T-cell (primary cell): Measurements from ENCODE around the gene IL21. TPM values are rescaled to one million over a fixed set of nuclear protein-coding genes. Genes with fewer than 3 reads are reported as not detected.
"Not testable (repeated sequence)": the region's sequence is repeated elsewhere in the genome, so short reads cannot be mapped to it uniquely, and the experiment has no call there.

Experiments used
- ATAC-seq, 4 experiments: fragments of 200-7000 bp in 3 of 4; fragments of 150-1000 bp in 1 of 4; cut with Tn5 transposase; replicated peaks in 1 of 4; 1 replicate in 3 of 4; 2 replicates in 1 of 4; pipeline ENCODE4 v1.10.0; 2021; ENCODE audit warnings: moderate library complexity in 3 of 4, mild to moderate bottlenecking in 2 of 4, moderate number of reproducible peaks in 1 of 4
- CTCF ChIA-PET, 2 donors: fragments of 300-600 bp; sonication (Branson Sonifier 250); formaldehyde crosslinking; loops; one replicate each; lab custom pipeline; 2022; ENCODE audit warnings: antibody characterized with exemption in 2 of 2; lab: Charles Lee
- POLR2A ChIA-PET, 2 donors: fragments of 300-600 bp; sonication (Branson Sonifier 250); formaldehyde crosslinking; loops; one replicate each; lab custom pipeline; 2022; ENCODE audit warnings: antibody characterized with exemption in 2 of 2; lab: Charles Lee
- DNase-seq, 35 experiments: peaks; one replicate each; pipeline versions ENCODE4 v3.0.0 to v3.0.0-alpha.2; 2013 to 2023
- H3K27ac ChIP-seq: one replicate; pipeline ENCODE4 v1.5.1; 2013; ENCODE audit warnings: low read length
- H3K27me3 ChIP-seq, 2 experiments: replicated peaks in 1 of 2; 1 replicate in 1 of 2; 2 replicates in 1 of 2; pipeline versions ENCODE4 v1.6.1 to v1.7.0; 2013; ENCODE audit warnings: low read length in 1 of 2, mixed read lengths in 1 of 2; ENCODE audit not compliant: control insufficient read depth in 2 of 2, insufficient read depth in 2 of 2; ENCODE audit errors: extremely low read depth in 1 of 2
- H3K36me3 ChIP-seq, 2 donors: 1 replicate in 1 of 2; 2 replicates in 1 of 2; pipeline versions ENCODE4 v1.6.1 to v1.7.0; 2013; ENCODE audit warnings: low read length in 1 of 2; ENCODE audit not compliant: control insufficient read depth in 2 of 2, insufficient read depth in 1 of 2; ENCODE audit errors: extremely low read depth in 1 of 2
- H3K4me1 ChIP-seq, 2 experiments: 1 replicate in 1 of 2; 2 replicates in 1 of 2; pipeline versions ENCODE4 v1.6.1 to v1.7.0; 2013; ENCODE audit warnings: low read length in 2 of 2, mixed read lengths in 1 of 2; ENCODE audit not compliant: insufficient read depth in 2 of 2, control insufficient read depth in 1 of 2; ENCODE audit errors: extremely low read depth in 1 of 2
- H3K4me3 ChIP-seq, 2 donors: 1 replicate in 1 of 2; 2 replicates in 1 of 2; pipeline versions ENCODE4 v1.5.1 to v1.7.0; 2013; ENCODE audit warnings: mild to moderate bottlenecking in 2 of 2, low read length in 1 of 2, moderate library complexity in 1 of 2; ENCODE audit not compliant: control insufficient read depth in 1 of 2; ENCODE audit errors: extremely low read depth in 1 of 2
- H3K9me3 ChIP-seq: 2 replicates; pipeline ENCODE4 v1.7.0; 2013
- H3K27ac Mint-ChIP-seq, 2 donors: one replicate each; pipeline ENCODE4 v1.8.0; 2020 to 2021; ENCODE audit warnings: mild to moderate bottlenecking in 2 of 2, mixed read lengths in 2 of 2
- H3K27me3 Mint-ChIP-seq, 2 donors: one replicate each; pipeline ENCODE4 v1.8.0; 2021 to 2022; ENCODE audit warnings: mixed read lengths in 2 of 2
- H3K36me3 Mint-ChIP-seq: one replicate; pipeline ENCODE4 v1.8.0; 2021; ENCODE audit warnings: mixed read lengths
- H3K4me1 Mint-ChIP-seq, 3 donors: one replicate each; pipeline ENCODE4 v1.8.0; 2020 to 2022; ENCODE audit warnings: mixed read lengths in 3 of 3, mild to moderate bottlenecking in 1 of 3
- H3K4me3 Mint-ChIP-seq, 3 donors: one replicate each; pipeline ENCODE4 v1.8.0; 2020 to 2022; ENCODE audit warnings: mild to moderate bottlenecking in 3 of 3, mixed read lengths in 3 of 3, moderate library complexity in 3 of 3
- H3K9me3 Mint-ChIP-seq, 3 donors: one replicate each; pipeline ENCODE4 v1.8.0; 2020 to 2022; ENCODE audit warnings: mixed read lengths in 3 of 3
- WGBS: methylation state at CpG from one replicate; pipeline ENCODE4 v1.1.5; 2013; ENCODE audit warnings: missing lambda C conversion rate; ENCODE audit not compliant: insufficient coverage; 5-methylcytosine and 5-hydroxymethylcytosine counted together
- total RNA-seq, 35 experiments: library from RNA in 6 of 35; stranded (reverse) in 6 of 35; fragments of 120-200 nt in 1 of 35; gene quantifications; one replicate each; pipeline versions ENCODE4 v1.2.1 to v1.2.4 and lab custom pipeline; 2013 to 2026

Gene IL21
- total RNA-seq, 5 donors from 2014 or later (not counting 1 experiment from before 2014, with no cell fraction given) = 0.20 to 0.70 TPM; not detected in 3

GRCh38 chr4:122576261-122577188 is 44.3 kb downstream of the IL21 start:
- peak overlapping the region in 1 of 3 donors; percentile 20 for H3K4me3 Mint-ChIP-seq
- H3K27me3 ChIP-seq = peaks cover 0 to 3% of the 10 kb centered on the region in 2 experiments

DNA sequence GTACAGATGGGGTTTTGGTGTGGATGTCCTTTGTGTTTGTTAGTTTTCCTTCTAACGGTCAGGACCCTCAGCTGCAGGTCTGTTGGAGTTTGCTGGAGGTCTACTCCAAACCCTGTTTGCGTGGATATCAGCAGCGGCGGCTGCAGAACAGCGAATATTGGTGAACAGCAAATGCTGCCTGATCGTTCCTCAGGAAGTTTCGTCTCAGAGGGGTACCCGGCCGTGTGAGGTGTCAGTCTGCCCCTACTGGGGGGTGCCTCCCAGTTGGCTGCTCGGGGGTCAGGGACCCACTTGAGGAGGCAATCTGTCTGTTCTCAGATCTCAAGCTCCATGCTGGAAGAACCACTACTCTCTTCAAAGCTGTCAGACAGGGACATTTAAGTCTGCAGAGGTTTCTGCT is 46.5 kb downstream of the IL21 start:
- H3K4me3 ChIP-seq, DNase-seq, ATAC-seq, H3K27me3 ChIP-seq, H3K9me3 Mint-ChIP-seq, H3K36me3 Mint-ChIP-seq, H3K9me3 ChIP-seq, H3K4me3 Mint-ChIP-seq, H3K36me3 ChIP-seq, H3K27ac ChIP-seq, CTCF ChIA-PET, H3K27me3 Mint-ChIP-seq, H3K27ac Mint-ChIP-seq: not testable (repeated sequence)
- POLR2A ChIA-PET = interaction anchor here in 1 of 2 donors (0.6 kb wide), 1 partner anchor 126 kb away, joined by 13 read pairs; no protein-coding TSS in a partner anchor
- peaks cover 20 to 28% of the 10 kb centered on the region in 2 experiments for H3K4me1 ChIP-seq
- over 99% methylated on average over 9 of the region's 10 CpGs for WGBS
- peaks cover 26 to 30% (median 29%) of the 10 kb centered on the region in 3 donors for H3K4me1 Mint-ChIP-seq

More at GRCh38 chr4:122576261-122577188, 44.3 kb downstream of the IL21 start:
- H3K27ac Mint-ChIP-seq = peak overlapping the region in 1 of 2 donors; percentile 61
- ATAC-seq (no peak), DNase-seq (peak in 11 of 35 experiments; percentile 2 to 73 (median 22))
- ChIA-PET POLR2A (no interaction called here), CTCF (interaction anchor here (1.0 to 3.7 kb wide), 6 partner anchors 38 to 1507 kb away, joined by 4 to 39 read pairs (median 6); no protein-coding TSS in a partner anchor)
- H3K4me1 Mint-ChIP-seq = peaks cover 30 to 40% (median 37%) of the 10 kb centered on the region in 3 donors
- peaks cover 0 to 3% of the 10 kb centered on the region in 2 donors for H3K27me3 Mint-ChIP-seq
- Histone ChIP-seq H3K36me3 (no peaks in the 10 kb centered on the region), H3K9me3 (no peaks in the 10 kb centered on the region), H3K27ac (no peak overlapping the region), H3K4me1 (peaks cover 22 to 43% of the 10 kb centered on the region in 2 experiments), H3K4me3 (no peak overlapping the region)
- no peaks in the 10 kb centered on the region for H3K9me3 Mint-ChIP-seq
- H3K36me3 Mint-ChIP-seq = no peaks in the 10 kb centered on the region
- WGBS = no CpG with 5 or more reads among the region's 5 CpGs

- no peaks in the 10 kb centered on the region for H3K27me3 Mint-ChIP-seq
- no peak overlapping the region for H3K4me3 ChIP-seq
- no peaks in the 10 kb centered on the region for H3K27me3 ChIP-seq
- H3K4me1 ChIP-seq = no peaks in the 10 kb centered on the region
- H3K9me3 ChIP-seq = no peaks in the 10 kb centered on the region
- H3K9me3 Mint-ChIP-seq = peaks cover 0 to 10% (median 7%) of the 10 kb centered on the region in 3 donors
- H3K27ac ChIP-seq = no peak overlapping the region
- CTCF ChIA-PET = no interaction called here
- peaks cover 0 to 4% (median 0%) of the 10 kb centered on the region in 3 donors for H3K4me1 Mint-ChIP-seq
- WGBS = no CpG with 5 or more reads among the region's 2 CpGs
- H3K36me3 ChIP-seq = no peaks in the 10 kb centered on the region
- H3K4me3 Mint-ChIP-seq = no peak overlapping the region
- POLR2A ChIA-PET = interaction anchor here in 1 of 2 donors (0.5 kb wide), 1 partner anchor 73 kb away, joined by 3 read pairs; no protein-coding TSS in a partner anchor
- no peaks in the 10 kb centered on the region for H3K36me3 Mint-ChIP-seq
- ATAC-seq (no peak), DNase-seq (no peak)
- H3K27ac Mint-ChIP-seq = no peak overlapping the region
Measured at GRCh38 chr4:122562449-122562848, 58.4 kb downstream of the IL21 start.

Other genes starting within 250 kb of the IL21 start
- gene ADAD1, start 242.1 kb downstream of the IL21 start, total RNA-seq = not detected
- gene IL2, start 164.3 kb downstream of the IL21 start, total RNA-seq = 1 to 10 TPM in 4 of 5 donors, under 1 TPM in 1; 0.50 to 3.2 (median 1.4) TPM
- gene BBS12, start 111.6 kb upstream of the IL21 start, total RNA-seq = 1 to 10 TPM in 3 of 5 donors, under 1 TPM in 2; 0.43 to 4.6 (median 3.2) TPM
- gene FGF2, start 205.8 kb upstream of the IL21 start, total RNA-seq = under 1 TPM in 3 of 5 donors, not detected in 2; 0.13 to 0.23 (median 0.20) TPM